HepG2 (cell line): ENCODE data around the gene HIF3A. TPM values are rescaled to one million over a fixed set of nuclear protein-coding genes. Genes with fewer than 3 reads are reported as not detected.

Experiments used
- ATAC-seq: fragments of 200-7000 bp; cut with Tn5 transposase; 3 replicates; pipeline ENCODE4 v1.9.1; 2020; ENCODE audit warnings: mild to moderate bottlenecking, moderate library complexity
- BruUV-seq: library from RNA; stranded (reverse); fragments of 400-500 nt; replicated peaks from 2 replicates; lab custom pipeline; 2021; lab: Mats Ljungman, UMichigan
- CTCF ChIA-PET: fragments of 300-600 bp; formaldehyde crosslinking; extraction: SDS; loops from one replicate; lab custom pipeline; 2021; ENCODE audit warnings: low total read pairs, inconsistent platforms, low intra/inter-chr PET ratio; lab: Yijun Ruan, JAX
- POLR2A ChIA-PET: fragments of 350-600 bp; sonication (Branson Sonifier 250); formaldehyde crosslinking; loops from one replicate; lab custom pipeline; 2020; ENCODE audit warnings: antibody characterized with exemption, inconsistent platforms; lab: Yijun Ruan, JAX
- DNase-seq: peaks from one replicate; pipeline ENCODE4 v3.0.0-alpha.2; 2015; ENCODE audit warnings: low spot score
- FAIRE-seq: peaks from 3 replicates; lab custom pipeline; 2011; peaks lifted over from hg19 to GRCh38; lab: Jason Lieb, UNC
- H2AFZ ChIP-seq: one replicate; pipeline ENCODE4 v1.6.1; 2011; ENCODE audit warnings: low read length, inconsistent platforms
- H3K27ac ChIP-seq: fragments of 300-600 bp; 3 replicates; pipeline ENCODE4 v1.8.0; 2011; ENCODE audit warnings: mixed run types, mild to moderate bottlenecking, mixed read lengths, low read length, inconsistent platforms; ENCODE audit not compliant: insufficient read depth; ENCODE audit errors: extremely low read length
- H3K27me3 ChIP-seq, 2 experiments: fragments of 200-600 bp in 1 of 2; 2 replicates in 1 of 2; 3 replicates in 1 of 2; pipeline versions ENCODE4 v1.6.0 to v1.8.0; 2011; ENCODE audit warnings: low read length in 2 of 2, mild to moderate bottlenecking in 2 of 2, moderate library complexity in 2 of 2, inconsistent platforms in 1 of 2; ENCODE audit not compliant: insufficient read depth in 2 of 2, control insufficient read depth in 1 of 2
- H3K36me3 ChIP-seq, 2 experiments: fragments of 200-600 bp in 1 of 2; replicated peaks in 1 of 2; 2 replicates in 1 of 2; 3 replicates in 1 of 2; pipeline versions ENCODE4 v1.5.1 to v1.8.0; 2011; ENCODE audit warnings: low read length in 2 of 2, inconsistent platforms in 1 of 2; ENCODE audit not compliant: insufficient read depth in 2 of 2, control insufficient read depth in 1 of 2
- H3K4me1 ChIP-seq: 2 replicates; pipeline ENCODE4 v1.5.1; 2012; ENCODE audit warnings: low read length, inconsistent platforms; ENCODE audit not compliant: insufficient read depth
- H3K4me2 ChIP-seq: 2 replicates; pipeline ENCODE4 v1.6.0; 2011; ENCODE audit warnings: low read depth, low read length, inconsistent platforms
- H3K4me3 ChIP-seq, 3 experiments: fragments of 200-600 bp in 1 of 3; sonication (generic), shearing (Covaris generic) in 1 of 3; replicated peaks in 1 of 3; 2 replicates each; pipeline ENCODE4 v1.5.1; 2011 to 2016; ENCODE audit warnings: low read length in 3 of 3, inconsistent platforms in 2 of 3, low read depth in 2 of 3, mild to moderate bottlenecking in 2 of 3, control low read depth in 1 of 3, mixed read lengths in 1 of 3; ENCODE audit not compliant: insufficient read depth in 1 of 3
- H3K79me2 ChIP-seq: one replicate; pipeline ENCODE4 v1.6.1; 2011; ENCODE audit warnings: low read length, inconsistent platforms; ENCODE audit not compliant: insufficient read depth
- H3K9ac ChIP-seq: 2 replicates; pipeline ENCODE4 v1.6.0; 2011; ENCODE audit warnings: mild to moderate bottlenecking, low read depth, low read length, inconsistent platforms; ENCODE audit not compliant: insufficient read depth
- H3K9me3 ChIP-seq: 2 replicates; pipeline ENCODE4 v1.5.1; 2012; ENCODE audit warnings: mild to moderate bottlenecking, low read length
- H4K20me1 ChIP-seq: 2 replicates; pipeline ENCODE4 v1.6.0; 2011; ENCODE audit warnings: inconsistent platforms, mild to moderate bottlenecking, low read length, moderate library complexity; ENCODE audit not compliant: insufficient read depth
- GATAD1 ChIP-seq: IDR thresholded peaks from 2 replicates; pipeline ENCODE4 v1.6.1; 2016; ENCODE audit warnings: missing genetic modification reagents, missing compliant biosample characterization
- HMG20A ChIP-seq: IDR thresholded peaks from 2 replicates; pipeline ENCODE4 v1.6.1; 2016; ENCODE audit warnings: borderline replicate concordance
- SOX13 ChIP-seq, 3 experiments: fragments of 450-650 bp in 1 of 3; sonication (generic) in 1 of 3; formaldehyde crosslinking in 1 of 3; IDR thresholded peaks in 2 of 3; conservative IDR thresholded peaks in 1 of 3; 2 replicates each; pipeline versions ENCODE4 v1.5.0 to v1.6.1; 2016 to 2020; ENCODE audit warnings: antibody characterized with exemption in 1 of 3, mild to moderate bottlenecking in 1 of 3, missing compliant biosample characterization in 1 of 3, missing genetic modification reagents in 1 of 3, moderate library complexity in 1 of 3
- XBP1 ChIP-seq: sonication (generic); formaldehyde crosslinking; IDR thresholded peaks from 2 replicates; pipeline ENCODE4 v1.5.0; 2020; ENCODE audit warnings: missing genetic modification reagents
- ZNF709 ChIP-seq: sonication (generic); formaldehyde crosslinking; IDR thresholded peaks from 2 replicates; pipeline ENCODE4 v1.5.0; 2020; ENCODE audit warnings: mild to moderate bottlenecking, missing genetic modification reagents
- ZNF850 ChIP-seq: sonication (generic); formaldehyde crosslinking; conservative IDR thresholded peaks from 2 replicates; pipeline ENCODE4 v1.9.0; 2021; ENCODE audit warnings: mild to moderate bottlenecking, missing genetic modification reagents
- WGBS: methylation state at CpG from one replicate; pipeline ENCODE4 v1.1.6; 2017; ENCODE audit warnings: low lambda C conversion rate; 5-methylcytosine and 5-hydroxymethylcytosine counted together
- in situ Hi-C: cut with HindIII; loops from 2 replicates; pipeline ENCODE4 v1.10.0; 2017; ENCODE audit warnings: low pct_unique_long_range_greater_than_20kb; ENCODE audit not compliant: extremely low pct_ligation_motif_present
- intact Hi-C: fragments of 100-400 bp; cut with micrococcal nuclease; formaldehyde crosslinking; loops from one replicate; pipeline ENCODE4 v1.10.0; 2022; ENCODE audit not compliant: unreplicated experiment
- polyA plus RNA-seq, 8 experiments: library from polyadenylated mRNA; depleted of rRNA in 3 of 8; stranded (reverse) in 7 of 8; unstranded in 1 of 8; fragments of >200 nt; fragmentation: Illumina TruSeq in 4 of 8; extraction: Trizol in 4 of 8; gene quantifications; 2 replicates each; pipeline versions ENCODE4 v1.2.1 to v1.2.3, GENCODE V29; 2011 to 2016; ENCODE audit warnings: low read depth in 4 of 8, missing spikeins in 1 of 8, mixed read lengths in 1 of 8; ENCODE audit not compliant: insufficient read depth in 1 of 8
- total RNA-seq, 5 experiments: library from RNA; depleted of rRNA; stranded (reverse); fragments of >200 nt; fragmentation: Illumina TruSeq; extraction: Trizol; gene quantifications; 2 replicates each; pipeline ENCODE4 v1.2.3, GENCODE V29; 2016; ENCODE audit warnings: low read depth in 1 of 5
- TF ChIP-seq, protein P1 (sequence below): sonication (generic); formaldehyde crosslinking; IDR thresholded peaks from 2 replicates; pipeline ENCODE4 v1.8.1; 2023; ENCODE audit warnings: mild to moderate bottlenecking, missing genetic modification reagents

The HIF3A gene
- total and polyA plus RNA-seq, 2 of the 13 experiments (the other 11 are each of a cell fraction or from before 2014, with no cell fraction given), result 0.09 to 0.22 TPM

DNA sequence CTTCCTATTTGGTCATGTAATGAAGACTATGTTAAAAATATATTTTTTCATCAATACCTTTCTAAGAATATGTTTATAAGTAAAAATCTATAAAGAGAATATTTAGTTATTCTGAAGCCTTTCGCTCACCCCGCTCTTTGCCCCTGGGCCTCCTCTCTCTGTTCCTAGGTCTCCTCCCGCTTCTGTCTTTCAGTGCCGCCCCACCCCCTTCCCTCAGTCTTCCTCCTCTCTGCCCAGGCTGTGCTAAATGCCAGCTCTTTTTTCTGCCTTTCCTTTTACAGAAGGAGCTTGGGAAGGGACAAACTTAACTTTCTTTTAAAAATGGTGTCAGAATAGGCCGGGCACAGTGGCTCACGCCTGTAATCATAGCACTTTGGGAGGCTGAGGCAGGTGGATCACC, 22.8 kb downstream of the HIF3A start (continued):
- TF ChIP-seq, protein P1, sequence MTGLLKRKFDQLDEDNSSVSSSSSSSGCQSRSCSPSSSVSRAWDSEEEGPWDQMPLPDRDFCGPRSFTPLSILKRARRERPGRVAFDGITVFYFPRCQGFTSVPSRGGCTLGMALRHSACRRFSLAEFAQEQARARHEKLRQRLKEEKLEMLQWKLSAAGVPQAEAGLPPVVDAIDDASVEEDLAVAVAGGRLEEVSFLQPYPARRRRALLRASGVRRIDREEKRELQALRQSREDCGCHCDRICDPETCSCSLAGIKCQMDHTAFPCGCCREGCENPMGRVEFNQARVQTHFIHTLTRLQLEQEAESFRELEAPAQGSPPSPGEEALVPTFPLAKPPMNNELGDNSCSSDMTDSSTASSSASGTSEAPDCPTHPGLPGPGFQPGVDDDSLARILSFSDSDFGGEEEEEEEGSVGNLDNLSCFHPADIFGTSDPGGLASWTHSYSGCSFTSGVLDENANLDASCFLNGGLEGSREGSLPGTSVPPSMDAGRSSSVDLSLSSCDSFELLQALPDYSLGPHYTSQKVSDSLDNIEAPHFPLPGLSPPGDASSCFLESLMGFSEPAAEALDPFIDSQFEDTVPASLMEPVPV (CRISPR knock-in tag), result no peak

DNA sequence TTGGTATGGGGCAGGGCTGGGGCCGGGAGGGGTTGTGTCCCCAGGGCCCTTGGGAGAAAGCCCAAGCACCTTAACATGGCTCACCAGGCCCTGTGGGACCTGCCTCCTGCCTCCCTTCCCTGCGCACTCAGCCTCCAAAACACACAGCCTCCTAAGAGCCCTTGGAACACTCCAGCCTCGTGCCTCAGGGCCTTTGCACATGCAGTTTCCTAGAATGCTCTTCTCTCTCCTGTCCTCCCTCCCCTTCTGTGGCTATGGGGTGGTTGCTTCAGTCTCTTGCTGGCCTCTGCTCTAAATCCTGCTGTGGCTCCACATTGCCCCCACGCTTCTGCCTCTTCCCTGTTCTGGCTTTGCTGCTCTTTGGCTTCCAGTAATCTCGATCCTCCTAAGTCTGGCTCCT, 23.7 kb downstream of the HIF3A start:
- H3K27ac ChIP-seq, result no peak overlapping the region
- no TSS peak for BruUV-seq
- intact Hi-C loops, result no loop called here
- FAIRE-seq, result no peak
- no peak overlapping the region for H3K4me2 ChIP-seq
- POLR2A ChIA-PET, result no interaction called here
- no peaks in the 10 kb centered on the region for H4K20me1 ChIP-seq
- H3K79me2 ChIP-seq, result no peaks in the 10 kb centered on the region
- ATAC-seq, result no peak
- no peak overlapping the region for H2AFZ ChIP-seq
- in situ Hi-C loops, result no loop called here
- H3K9ac ChIP-seq, result no peak overlapping the region
- 63% methylated on average over 2 of the region's 5 CpGs for WGBS
- H3K36me3 ChIP-seq, result no peaks in the 10 kb centered on the region
- H3K4me3 ChIP-seq, result no peak overlapping the region
- CTCF ChIA-PET, result no interaction called here
- H3K4me1 ChIP-seq, result peaks cover 8% of the 10 kb centered on the region
- TF ChIP-seq ZNF850 (CRISPR knock-in tag), result no peak
- TF ChIP-seq HMG20A (CRISPR knock-in tag), result no peak
- no peak for TF ChIP-seq ZNF709 (CRISPR knock-in tag)
- TF ChIP-seq XBP1 (CRISPR knock-in tag), result no peak
- TF ChIP-seq SOX13 (IDR thresholded peaks at IDR 0.05), result no peak
- TF ChIP-seq SOX13 (CRISPR knock-in tag; conservative IDR thresholded peaks at IDR 0.05 in 1 of 2, IDR thresholded peaks at IDR 0.05 in 1 of 2), result no peak
- TF ChIP-seq GATAD1 (CRISPR knock-in tag), result no peak
- H3K9me3 ChIP-seq, result no peaks in the 10 kb centered on the region
- DNase-seq, result no peak
- H3K27me3 ChIP-seq, result no peaks in the 10 kb centered on the region
